H4 (cell line): ENCODE measurements around the gene MRPL12. TPM values are rescaled to one million over a fixed set of nuclear protein-coding genes. Genes with fewer than 3 reads are reported as not detected.
"Not testable (repeated sequence)": the region's sequence is repeated elsewhere in the genome, so short reads cannot be mapped to it uniquely, and the experiment has no call there.

Source experiments
- DNase-seq: peaks from one replicate; pipeline ENCODE4 v3.0.0-alpha.2; 2015; ENCODE audit warnings: low spot score
- total RNA-seq: library from RNA; depleted of rRNA; stranded (reverse); fragments of >200 nt; shearing (Covaris generic); gene quantifications from 2 replicates; pipeline ENCODE4 v1.2.3, GENCODE V29; 2014

The MRPL12 gene
- total RNA-seq, 1 experiment from 2014 or later: 21.9 TPM

DNA sequence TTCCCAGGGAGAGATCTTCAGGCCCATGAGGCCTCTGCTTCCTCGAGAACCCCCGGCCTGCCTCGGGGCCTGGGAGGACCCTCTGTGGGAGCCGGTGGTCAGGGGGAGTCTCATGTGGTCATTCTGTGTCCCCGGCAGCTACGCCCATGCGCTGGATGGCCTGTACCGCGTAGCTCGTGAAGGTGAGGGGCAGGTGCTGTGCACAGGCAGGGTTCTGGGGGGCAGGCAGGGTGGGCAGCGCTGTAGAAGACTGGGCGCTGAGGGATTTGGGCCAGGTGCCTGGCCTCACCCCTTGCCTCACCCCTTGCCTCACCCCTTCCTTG lies 13.5 kb downstream of the MRPL12 start:
- no peak for DNase-seq

- no peak for DNase-seq
Measured at GRCh38 chr17:81717049-81717765, 14.0 kb downstream of the MRPL12 start.

GRCh38 chr17:81717766-81718089 lies 14.6 kb downstream of the MRPL12 start:
- DNase-seq: no peak

GRCh38 chr17:81719410-81720266 lies 16.5 kb downstream of the MRPL12 start:
- DNase-seq: no peak

DNA sequence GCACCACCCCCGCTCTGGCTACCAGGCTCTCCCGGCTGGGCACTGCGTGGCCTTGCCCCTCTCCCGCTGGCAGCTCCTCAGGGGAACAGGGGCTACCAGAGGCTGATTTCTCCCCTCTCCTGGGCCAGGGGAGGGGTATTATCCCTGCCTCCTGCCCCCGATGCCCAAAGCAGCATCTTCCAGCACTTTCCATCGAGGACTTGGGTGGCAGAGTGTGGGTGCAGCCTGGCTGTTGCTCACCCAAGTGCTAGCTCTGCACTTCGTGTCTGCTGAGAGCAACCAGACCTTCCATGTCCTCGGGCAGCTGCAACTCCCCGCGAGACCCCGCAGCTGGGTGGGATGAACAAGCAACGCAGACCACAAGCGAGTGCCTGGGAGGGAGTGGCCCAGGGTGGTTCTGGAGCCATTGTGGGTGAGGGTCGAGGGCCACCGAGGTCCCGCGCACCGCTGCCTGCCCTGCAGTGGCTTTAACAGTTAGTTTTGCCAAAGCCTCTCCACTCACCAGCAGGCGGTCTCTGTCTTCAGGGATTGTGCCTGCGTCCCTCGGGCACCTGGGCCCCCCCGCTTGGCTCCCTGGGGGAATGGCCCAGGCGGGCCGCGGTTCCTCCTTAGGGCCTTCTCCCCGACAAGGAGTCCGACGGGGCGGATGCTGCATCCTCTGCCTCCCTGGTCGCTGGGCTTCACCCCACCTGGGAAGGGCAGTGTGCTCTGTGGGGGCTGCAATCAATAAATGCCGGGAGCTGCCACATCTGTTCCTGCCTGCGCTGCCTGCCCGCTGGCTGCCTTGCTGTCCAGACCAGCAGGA lies 17.3 kb downstream of the MRPL12 start:
- no peak for DNase-seq

GRCh38 chr17:81722184-81723120 lies 19.3 kb downstream of the MRPL12 start:
- DNase-seq: peak; percentile 57

- no peak for DNase-seq
Measured at GRCh38 chr17:81723651-81724209, 20.6 kb downstream of the MRPL12 start.

DNA sequence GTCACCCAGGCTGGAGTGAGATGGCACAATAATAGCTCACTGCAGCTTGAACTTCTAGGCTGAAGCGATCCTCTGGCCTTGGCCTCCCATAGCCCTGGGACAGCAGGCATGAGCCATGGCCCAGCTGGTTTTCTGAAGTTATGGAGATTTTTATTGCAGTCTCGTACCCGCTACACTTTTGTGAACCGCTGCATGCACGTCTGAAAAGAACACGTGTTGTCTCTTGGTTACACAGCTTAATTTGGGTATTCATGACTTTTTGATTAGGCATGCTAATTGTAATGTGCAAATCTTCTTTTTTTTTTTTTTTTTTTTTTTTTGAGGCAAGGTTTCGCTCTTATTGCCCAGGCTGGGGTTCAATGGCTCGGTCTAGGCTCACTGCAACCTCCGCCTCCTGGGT lies 22.3 kb downstream of the MRPL12 start:
- DNase-seq: no peak

- no peak for DNase-seq
Measured at GRCh38 chr17:81726004-81726403, 22.8 kb downstream of the MRPL12 start.

DNA sequence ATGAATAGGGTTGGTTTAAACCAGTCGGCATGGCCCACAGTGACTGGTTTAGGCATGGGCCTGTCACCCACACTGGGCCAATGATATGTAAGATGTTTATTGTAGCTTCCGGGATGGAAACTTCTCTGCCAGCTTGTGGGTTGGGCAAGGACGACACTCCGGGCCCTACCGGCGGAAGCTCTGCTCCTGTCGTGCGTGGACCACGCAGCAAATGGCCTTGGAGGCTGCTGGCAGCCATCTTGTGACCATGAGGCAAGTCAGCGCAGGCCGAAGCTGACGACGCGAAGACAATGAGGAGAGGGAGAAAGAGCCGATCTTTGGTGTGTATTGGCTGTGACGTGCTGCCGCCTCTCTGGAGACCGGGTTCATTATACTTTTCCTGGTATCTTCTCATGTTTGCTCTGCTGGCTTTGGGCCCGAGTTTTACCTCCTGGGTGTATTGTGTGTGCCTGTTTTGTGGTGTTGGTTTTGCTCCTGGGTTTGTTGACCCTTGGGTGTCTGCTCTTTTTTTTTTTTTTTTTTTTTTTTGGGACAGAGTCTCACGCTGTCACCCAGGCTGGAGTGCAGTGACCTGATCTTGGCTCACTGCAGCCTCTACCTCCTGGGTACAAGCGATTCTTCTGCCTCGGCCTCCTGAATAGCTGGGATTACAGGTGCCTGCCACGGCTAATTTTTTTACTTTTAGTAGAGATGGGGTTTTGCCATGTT lies 24.3 kb downstream of the MRPL12 start:
- DNase-seq: no peak

DNA sequence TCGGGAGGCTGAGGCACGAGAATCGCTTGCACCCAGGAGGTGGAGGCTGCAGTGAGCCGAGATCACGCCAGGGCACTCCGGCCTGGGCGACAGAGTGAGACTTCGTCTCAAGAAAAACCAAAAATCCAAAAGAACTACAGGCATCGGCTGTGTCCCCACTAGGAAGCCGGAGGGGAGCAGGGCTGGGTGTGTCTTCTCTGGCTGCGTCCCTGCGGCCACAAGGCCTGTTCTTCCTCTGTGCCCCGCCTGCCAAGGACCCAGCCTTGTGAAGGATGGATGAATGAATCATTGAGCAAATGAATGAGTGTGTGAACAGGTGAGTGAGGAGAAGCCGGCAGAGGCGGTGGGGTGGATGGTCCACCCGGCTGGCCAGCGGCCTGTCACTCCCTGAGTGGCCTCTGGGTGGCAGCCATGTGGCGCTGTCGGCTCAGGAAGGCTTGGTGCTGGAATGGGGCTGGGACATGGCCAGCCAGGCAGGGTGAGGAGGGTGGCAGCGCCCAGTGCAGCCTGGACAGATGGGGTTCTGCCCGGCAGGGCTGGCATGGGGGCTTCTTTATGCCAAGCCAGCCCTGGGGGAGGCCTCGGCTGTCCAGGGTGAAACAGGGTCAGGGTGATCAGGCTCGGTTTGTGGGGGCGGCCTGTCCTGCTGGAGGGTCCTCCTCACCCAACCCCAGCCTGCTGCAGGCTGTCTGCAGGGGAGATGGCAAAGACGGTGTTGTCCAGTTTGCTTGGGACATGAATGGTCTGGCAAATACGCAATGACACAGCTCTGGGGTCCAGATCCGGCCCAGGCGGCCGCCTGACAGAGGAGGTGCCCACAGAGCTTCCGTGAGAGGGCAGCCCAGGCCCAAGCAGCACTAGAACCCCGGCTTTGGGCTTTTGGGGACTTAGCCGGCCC lies 30.6 kb downstream of the MRPL12 start:
- DNase-seq: peak; percentile 70

DNA sequence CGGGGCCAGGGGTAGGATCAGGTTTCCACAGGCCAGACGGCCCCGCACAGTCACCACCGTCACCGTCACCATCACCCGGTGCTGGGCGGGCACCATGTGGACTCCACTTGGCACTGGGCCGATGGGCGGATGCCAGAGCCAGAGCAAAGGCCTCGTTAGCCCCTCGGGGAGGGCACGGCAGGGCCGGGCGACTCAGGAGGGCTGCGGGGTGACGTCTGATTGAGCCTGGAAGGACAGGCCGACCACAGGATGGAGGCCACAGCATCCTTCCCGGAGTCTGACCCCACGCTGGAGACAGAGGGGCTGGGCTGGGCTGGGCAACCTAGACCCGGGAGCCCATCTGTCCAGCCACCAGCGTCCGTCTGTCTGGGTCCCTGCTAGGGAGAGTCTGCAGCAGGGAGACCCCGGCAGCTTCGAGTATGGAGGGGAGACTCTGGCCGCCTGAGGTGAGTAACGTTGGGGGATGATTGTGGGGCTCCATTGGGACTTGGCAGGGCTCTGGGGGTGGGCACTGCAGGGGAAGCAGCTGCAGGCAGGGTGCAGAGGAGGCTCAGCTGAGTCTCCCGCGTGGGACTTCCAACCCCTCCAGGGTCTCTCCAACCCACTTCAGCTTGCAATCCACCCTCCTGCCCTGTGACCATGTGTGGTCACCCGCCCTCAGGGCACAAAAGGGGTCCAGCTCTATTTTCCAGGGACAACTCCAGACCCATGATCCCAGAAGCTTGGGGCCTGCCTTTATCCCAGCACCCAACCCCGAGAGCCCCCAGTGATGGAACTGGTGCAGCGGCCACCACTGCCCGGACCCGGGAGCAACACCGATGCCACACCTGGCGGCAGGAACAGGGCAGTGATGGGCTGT lies 31.5 kb downstream of the MRPL12 start:
- DNase-seq: no peak

DNA sequence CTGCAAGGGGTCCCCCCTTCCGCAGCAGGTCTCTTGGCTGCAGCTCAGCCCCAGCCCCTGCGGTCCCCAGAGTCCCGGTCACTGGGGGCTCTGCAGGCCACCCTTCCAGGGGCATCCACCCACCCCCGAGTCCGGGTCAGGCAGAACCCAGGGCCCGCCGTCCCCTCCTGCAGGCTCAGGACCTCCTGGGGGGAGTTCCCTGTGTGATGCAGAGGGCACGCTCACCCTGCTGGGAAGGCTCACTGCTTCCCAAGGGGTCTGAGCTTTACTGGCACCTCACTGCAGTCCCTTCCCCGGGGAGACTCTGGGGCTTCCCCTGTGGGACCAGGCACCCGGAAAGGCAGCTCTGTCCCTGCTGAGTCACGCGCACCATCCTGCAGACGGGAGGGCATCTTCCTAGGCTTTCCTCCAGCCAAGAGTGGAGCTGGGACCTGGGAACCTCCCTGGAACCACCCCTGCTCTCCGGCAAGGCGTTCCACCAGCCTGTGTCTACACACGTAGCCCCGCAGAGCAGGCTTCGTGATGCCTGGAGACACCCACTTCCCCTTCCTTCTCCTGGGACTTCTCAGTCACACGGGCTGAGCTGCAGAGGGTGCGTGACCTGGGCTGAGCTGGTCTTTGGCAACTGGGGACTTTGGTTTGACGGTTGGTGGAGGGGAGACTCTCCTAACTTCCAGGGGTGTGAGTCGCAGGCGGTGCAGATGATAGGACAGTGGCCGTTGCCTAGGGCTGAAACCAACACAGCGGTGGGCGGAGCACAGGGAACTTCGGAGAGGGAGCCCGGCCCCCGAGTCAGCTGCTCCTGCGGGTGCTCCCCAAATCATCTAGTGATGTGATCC lies 32.3 kb downstream of the MRPL12 start:
- no peak for DNase-seq

GRCh38 chr17:81737947-81738800 lies 35.0 kb downstream of the MRPL12 start:
- no peak for DNase-seq

DNA sequence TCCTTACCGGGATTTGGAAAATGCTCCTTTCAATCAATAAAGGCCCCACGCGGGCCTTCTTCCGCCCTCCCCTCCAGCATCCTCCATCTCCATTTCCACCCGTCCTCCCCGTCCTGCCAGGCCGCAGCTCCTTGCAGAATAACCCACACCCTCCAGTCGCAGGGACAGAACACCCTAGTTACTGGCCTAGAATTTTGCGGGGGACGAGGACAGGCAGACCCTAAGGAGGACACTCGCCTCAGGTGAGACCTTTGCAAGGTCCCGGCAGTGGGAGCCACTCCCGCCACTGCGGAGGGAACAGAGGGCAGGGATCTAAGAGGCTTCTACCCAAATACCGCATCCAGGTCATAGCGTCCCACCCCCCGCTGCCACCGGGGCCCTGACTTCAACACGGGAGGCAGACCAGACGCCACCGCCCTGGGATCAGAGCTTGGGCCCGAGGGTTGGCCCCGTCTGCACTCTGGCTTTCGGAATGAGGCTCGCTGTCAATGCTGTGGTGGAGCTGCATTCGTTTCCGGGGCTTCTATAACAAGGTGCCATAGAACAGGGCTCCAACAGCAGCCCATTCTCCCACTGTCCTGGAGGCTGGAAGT lies 35.7 kb downstream of the MRPL12 start:
- no peak for DNase-seq

GRCh38 chr17:81739593-81739992 lies 36.4 kb downstream of the MRPL12 start:
- not testable (repeated sequence) for DNase-seq
